Esophagus muscularis mucosa (tissue), 4 donors: Measurements from ENCODE around the gene CNR1. TPM values are rescaled to one million over a fixed set of nuclear protein-coding genes. Genes with fewer than 3 reads are reported as not detected.

ENCODE experiments used
- DNase-seq: peaks from one replicate; pipeline ENCODE4 v3.0.0-alpha.2; 2017; ENCODE audit errors: extremely low spot score
- H3K27ac ChIP-seq, 4 donors: fragments of 200-600 bp; sonication (generic); replicated peaks in 1 of 4; 1 replicate in 3 of 4; 2 replicates in 1 of 4; pipeline ENCODE4 v1.5.1; 2016 to 2019; ENCODE audit warnings: mild to moderate bottlenecking in 1 of 4
- H3K27me3 ChIP-seq, 4 donors: fragments of 200-600 bp; sonication (generic); one replicate each; pipeline versions ENCODE4 v1.5.1 to v1.6.0; 2016 to 2019
- H3K36me3 ChIP-seq, 4 donors: fragments of 200-600 bp; sonication (generic); one replicate each; pipeline ENCODE4 v1.5.1; 2016 to 2019
- H3K4me1 ChIP-seq, 4 donors: fragments of 200-600 bp; sonication (generic); one replicate each; pipeline ENCODE4 v1.5.1; 2016 to 2019
- H3K4me3 ChIP-seq, 4 donors: fragments of 200-600 bp; sonication (generic); 1 replicate in 2 of 4; 2 replicates in 2 of 4; pipeline ENCODE4 v1.5.1; 2016 to 2019; ENCODE audit warnings: mild to moderate bottlenecking in 4 of 4, moderate library complexity in 1 of 4
- H3K9me3 ChIP-seq, 4 donors: fragments of 200-600 bp; sonication (generic); 1 replicate in 3 of 4; 2 replicates in 1 of 4; pipeline ENCODE4 v1.5.1; 2016 to 2019
- CTCF ChIP-seq, 3 experiments: fragments of 200-600 bp in 2 of 3; fragments of 450-650 bp in 1 of 3; sonication (generic) in 2 of 3; IDR thresholded peaks; one replicate each; pipeline ENCODE4 v1.5.1; 2017 to 2019; ENCODE audit warnings: antibody characterized with exemption in 3 of 3, mild to moderate bottlenecking in 2 of 3, moderate library complexity in 1 of 3
- EP300 ChIP-seq: sonication (generic); formaldehyde crosslinking; IDR thresholded peaks from one replicate; pipeline ENCODE4 v1.6.1; 2017; ENCODE audit warnings: antibody characterized with exemption
- POLR2A ChIP-seq: fragments of 450-650 bp; IDR thresholded peaks from one replicate; pipeline ENCODE4 v1.6.1; 2017; ENCODE audit warnings: antibody characterized with exemption, moderate library complexity, mild to moderate bottlenecking, low read depth
- POLR2AphosphoS5 ChIP-seq, 2 donors: sonication (generic); formaldehyde crosslinking; IDR thresholded peaks; one replicate each; pipeline ENCODE4 v1.6.1; 2017; ENCODE audit warnings: antibody characterized with exemption in 2 of 2
- WGBS: methylation state at CpG from one replicate; pipeline ENCODE4 v1.1.5; 2018; 5-methylcytosine and 5-hydroxymethylcytosine counted together
- intact Hi-C: fragments of 100-400 bp; cut with DNase I; formaldehyde crosslinking; loops from one replicate; pipeline ENCODE4 v1.15.1; 2023
- total RNA-seq, 4 donors: library from RNA; depleted of rRNA; stranded (reverse); fragments of >200 nt; gene quantifications; one replicate each; pipeline versions ENCODE4 v1.1.0 to v1.2.1, GENCODE V29; 2016

Gene CNR1
- total RNA-seq, 4 donors from 2014 or later: 7.1 to 25.7 (median 18.2) TPM

DNA sequence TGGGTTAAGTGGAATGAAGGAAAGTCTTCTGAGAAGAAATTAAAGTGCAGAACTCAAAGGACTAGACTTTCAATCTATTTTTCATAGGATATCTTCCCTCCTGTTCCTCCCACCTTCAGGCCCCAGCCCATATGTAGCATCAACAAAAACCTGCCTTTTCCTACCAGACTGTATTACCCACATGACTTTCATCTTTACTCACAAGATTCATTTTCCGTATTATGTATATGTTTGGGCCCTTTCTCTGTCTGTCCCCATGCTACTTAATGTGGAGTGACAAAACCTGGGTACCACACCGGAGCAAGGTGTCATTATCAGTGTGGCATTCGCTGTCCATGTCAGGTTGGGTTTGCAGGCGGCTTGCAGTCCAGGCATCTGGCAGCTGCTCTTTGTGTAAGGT is 18.8 kb upstream of the CNR1 start:
- Histone ChIP-seq H3K4me3 (no peak overlapping the region), H3K27ac (no peak overlapping the region), H3K4me1 (no peaks in the 10 kb centered on the region), H3K9me3 (peaks cover 0 to 6% (median 4%) of the 10 kb centered on the region in 4 donors), H3K27me3 (no peaks in the 10 kb centered on the region), H3K36me3 (no peaks in the 10 kb centered on the region)
- intact Hi-C loops: no loop called here
- no peak for TF ChIP-seq EP300
- no peak for TF ChIP-seq POLR2AphosphoS5 (IDR thresholded peaks at IDR 0.05)
- no peak for TF ChIP-seq CTCF (IDR thresholded peaks at IDR 0.05)
- no peak for TF ChIP-seq POLR2A
- DNase-seq: no peak
- WGBS: 92% methylated on average over 4 of the region's 4 CpGs

GRCh38 chr6:88183471-88183870 is 17.3 kb upstream of the CNR1 start:
- no peak for TF ChIP-seq EP300
- no peak for TF ChIP-seq POLR2A
- no peak for TF ChIP-seq CTCF (IDR thresholded peaks at IDR 0.05)
- TF ChIP-seq POLR2AphosphoS5 (IDR thresholded peaks at IDR 0.05): no peak
- intact Hi-C loops: no loop called here
- Histone ChIP-seq H3K4me1 (no peaks in the 10 kb centered on the region), H3K36me3 (no peaks in the 10 kb centered on the region), H3K4me3 (no peak overlapping the region), H3K27me3 (no peaks in the 10 kb centered on the region), H3K27ac (no peak overlapping the region), H3K9me3 (no peaks in the 10 kb centered on the region)
- WGBS: 75% methylated on average over 2 of the region's 2 CpGs
- no peak for DNase-seq

DNA sequence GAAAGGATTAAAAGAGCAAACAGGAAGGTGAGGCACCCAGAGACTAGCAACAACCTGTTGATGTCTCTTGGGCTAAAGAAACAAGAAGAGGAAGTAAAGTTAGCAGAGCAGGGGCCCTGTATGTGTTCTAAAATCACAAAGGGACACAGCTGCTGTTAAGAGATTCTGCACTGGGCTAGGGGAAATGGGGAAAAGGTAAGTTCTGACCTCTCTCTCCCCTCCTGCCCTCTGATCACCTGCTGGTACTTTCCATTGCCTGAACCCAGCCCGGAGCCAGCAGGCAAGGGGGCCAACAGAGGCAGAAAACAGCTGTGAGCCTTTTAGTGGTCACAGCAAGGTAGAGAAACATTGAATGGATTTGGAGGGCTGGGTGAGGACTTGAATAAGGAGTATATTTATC is 13.5 kb upstream of the CNR1 start:
- Histone ChIP-seq H3K27me3 (no peaks in the 10 kb centered on the region), H3K36me3 (no peaks in the 10 kb centered on the region), H3K27ac (no peak overlapping the region), H3K4me1 (no peaks in the 10 kb centered on the region), H3K4me3 (no peak overlapping the region), H3K9me3 (no peaks in the 10 kb centered on the region)
- TF ChIP-seq POLR2AphosphoS5 (IDR thresholded peaks at IDR 0.05) (no peak), CTCF (IDR thresholded peaks at IDR 0.05) (no peak), EP300 (no peak), POLR2A (no peak)
- DNase-seq: no peak
- intact Hi-C loops: no loop called here
- WGBS: 11% methylated on average over 1 of the region's 1 CpG

GRCh38 chr6:88177961-88178464 is 11.9 kb upstream of the CNR1 start:
- Histone ChIP-seq H3K27ac (no peak overlapping the region), H3K4me1 (no peaks in the 10 kb centered on the region), H3K9me3 (no peaks in the 10 kb centered on the region), H3K4me3 (no peak overlapping the region), H3K36me3 (no peaks in the 10 kb centered on the region), H3K27me3 (peaks cover 0 to 3% (median 0%) of the 10 kb centered on the region in 4 donors)
- TF ChIP-seq POLR2AphosphoS5 (IDR thresholded peaks at IDR 0.05) (no peak), CTCF (IDR thresholded peaks at IDR 0.05) (no peak), POLR2A (no peak), EP300 (no peak)
- 68% methylated on average over 3 of the region's 3 CpGs for WGBS
- no peak for DNase-seq
- intact Hi-C loops: no loop called here

- WGBS: 80% methylated on average over 4 of the region's 4 CpGs
- TF ChIP-seq CTCF (IDR thresholded peaks at IDR 0.05): no peak
- no peak for TF ChIP-seq EP300
- no peak for TF ChIP-seq POLR2A
- TF ChIP-seq POLR2AphosphoS5 (IDR thresholded peaks at IDR 0.05): no peak
- DNase-seq: no peak
These were observed 8.8 kb upstream of the CNR1 start for GRCh38 chr6:88174906-88175305.

More at GRCh38 chr6:88174906-88175305, 8.8 kb upstream of the CNR1 start:
- Histone ChIP-seq H3K36me3 (no peaks in the 10 kb centered on the region), H3K27me3 (peaks cover 0 to 3% (median 0%) of the 10 kb centered on the region in 4 donors), H3K4me1 (no peaks in the 10 kb centered on the region), H3K4me3 (no peak overlapping the region), H3K9me3 (no peaks in the 10 kb centered on the region), H3K27ac (no peak overlapping the region)
- intact Hi-C loops: no loop called here
